Common myeloid progenitor, CD34-positive (primary cell): ENCODE data around the gene SEL1L3.

Experiments
- CTCF ChIA-PET: fragments of 350-600 bp; sonication (Branson Sonifier 250); formaldehyde crosslinking; loops from one replicate; lab custom pipeline; 2021; ENCODE audit warnings: antibody characterized with exemption; lab: Charles Lee
- POLR2A ChIA-PET: fragments of 350-600 bp; sonication (Branson Sonifier 250); formaldehyde crosslinking; loops from one replicate; lab custom pipeline; 2021; ENCODE audit warnings: antibody characterized with exemption; lab: Charles Lee
- DNase-seq, 3 donors: peaks; one replicate each; pipeline versions ENCODE4 v3.0.0 to v3.0.0-alpha.2; 2013
- H3K27ac ChIP-seq, 2 experiments: 1 replicate in 1 of 2; 2 replicates in 1 of 2; pipeline ENCODE4 v1.7.0; 2013; ENCODE audit warnings: inconsistent platforms in 2 of 2, low read length in 2 of 2, mild to moderate bottlenecking in 2 of 2, low read depth in 1 of 2, moderate library complexity in 1 of 2; ENCODE audit not compliant: severe bottlenecking in 2 of 2, insufficient read depth in 1 of 2, poor library complexity in 1 of 2
- H3K27me3 ChIP-seq, 5 experiments: replicated peaks in 2 of 5; 1 replicate in 3 of 5; 2 replicates in 2 of 5; pipeline versions ENCODE4 v1.6.1 to v1.7.0; 2013; ENCODE audit warnings: low read length in 4 of 5, mild to moderate bottlenecking in 2 of 5, moderate library complexity in 2 of 5, inconsistent platforms in 1 of 5; ENCODE audit not compliant: insufficient read depth in 5 of 5, control insufficient read depth in 4 of 5
- H3K36me3 ChIP-seq, 4 experiments: 1 replicate in 2 of 4; 2 replicates in 2 of 4; pipeline versions ENCODE4 v1.6.1 to v1.7.0; 2013; ENCODE audit warnings: low read length in 3 of 4, control low read depth in 1 of 4, mild to moderate bottlenecking in 1 of 4; ENCODE audit not compliant: control insufficient read depth in 4 of 4, insufficient read depth in 4 of 4
- H3K4me1 ChIP-seq, 4 experiments: 1 replicate in 3 of 4; 2 replicates in 1 of 4; pipeline versions ENCODE4 v1.6.1 to v1.7.1; 2013; ENCODE audit warnings: low read length in 3 of 4, mild to moderate bottlenecking in 3 of 4, control low read depth in 1 of 4, inconsistent platforms in 1 of 4, moderate library complexity in 1 of 4; ENCODE audit not compliant: control insufficient read depth in 4 of 4, insufficient read depth in 4 of 4; ENCODE audit errors: control extremely low read depth in 1 of 4
- H3K4me3 ChIP-seq, 7 experiments: 1 replicate in 4 of 7; 2 replicates in 3 of 7; pipeline versions ENCODE4 v1.5.1 to v1.7.0; 2013; ENCODE audit warnings: mild to moderate bottlenecking in 7 of 7, low read length in 6 of 7, moderate library complexity in 6 of 7, inconsistent platforms in 2 of 7, low read depth in 2 of 7, control low read depth in 1 of 7; ENCODE audit not compliant: insufficient read depth in 4 of 7, control insufficient read depth in 1 of 7; ENCODE audit errors: extremely low read depth in 1 of 7
- H3K9me3 ChIP-seq, 5 experiments: 1 replicate in 4 of 5; 2 replicates in 1 of 5; pipeline versions ENCODE4 v1.6.1 to v1.7.1; 2013; ENCODE audit warnings: low read length in 4 of 5, mild to moderate bottlenecking in 2 of 5, inconsistent platforms in 1 of 5, low read depth in 1 of 5, moderate library complexity in 1 of 5; ENCODE audit not compliant: control insufficient read depth in 4 of 5, insufficient read depth in 2 of 5; ENCODE audit errors: control extremely low read depth in 1 of 5
- WGBS: methylation state at CpG from one replicate; pipeline ENCODE4 v1.1.5; 2013; ENCODE audit not compliant: insufficient coverage; 5-methylcytosine and 5-hydroxymethylcytosine counted together

Gene SEL1L3

GRCh38 chr4:25835384-25835783 is 27.4 kb downstream of the SEL1L3 start:
- CTCF ChIA-PET, result interaction anchor here (1.5 to 1.6 kb wide), 2 partner anchors 19 to 29 kb away, joined by 3 read pairs; no protein-coding TSS in a partner anchor
- POLR2A ChIA-PET, result interaction anchor here (0.6 kb wide), 1 partner anchor 599 kb away, joined by 4 read pairs; no protein-coding TSS in a partner anchor

DNA sequence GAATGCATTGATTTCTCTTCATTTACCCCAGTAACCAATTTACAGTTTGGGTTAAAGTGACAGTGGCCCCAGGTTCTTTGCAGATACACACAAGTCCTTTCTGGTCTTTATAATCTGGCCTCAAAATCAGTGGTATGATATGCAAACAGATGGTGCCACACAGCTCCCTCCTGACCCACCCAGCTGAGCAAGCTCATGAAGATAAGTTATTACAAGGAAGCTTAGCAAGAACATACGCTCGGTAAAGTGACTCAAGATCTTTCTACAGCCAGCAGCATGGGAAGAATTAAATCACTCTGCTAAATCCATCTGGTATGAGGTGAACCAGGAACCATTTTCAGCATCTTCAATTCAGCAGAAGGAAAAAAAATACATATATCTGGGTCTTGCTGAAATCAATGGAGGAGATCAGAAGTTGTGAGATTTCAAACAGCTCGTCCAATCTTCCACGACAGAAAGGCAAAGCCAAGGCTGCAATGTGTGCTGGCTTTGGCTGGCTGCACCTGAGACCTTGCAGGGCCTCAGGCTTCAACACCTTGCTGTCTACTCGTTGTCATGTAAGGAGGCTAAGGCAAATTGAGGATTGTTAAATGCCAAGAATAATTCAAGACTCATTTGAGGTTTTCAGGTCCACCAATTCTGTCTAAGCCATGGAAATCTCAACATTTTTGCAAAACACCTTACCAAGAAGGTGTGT is 28.2 kb downstream of the SEL1L3 start:
- ChIA-PET POLR2A (interaction anchor here (0.6 kb wide), 1 partner anchor 600 kb away, joined by 4 read pairs; no protein-coding TSS in a partner anchor), CTCF (interaction anchor here (0.7 kb wide), 1 partner anchor 167 kb away, joined by 3 read pairs; no protein-coding TSS in a partner anchor)
- DNase-seq, result no peak
- no peaks in the 10 kb centered on the region for H3K4me1 ChIP-seq
- 89% methylated on average over 5 of the region's 5 CpGs for WGBS
- H3K27ac ChIP-seq, result no peak overlapping the region
- peaks cover 0 to 22% (median 7%) of the 10 kb centered on the region in 4 experiments for H3K36me3 ChIP-seq
- H3K9me3 ChIP-seq, result no peaks in the 10 kb centered on the region
- no peak overlapping the region for H3K4me3 ChIP-seq
- no peaks in the 10 kb centered on the region for H3K27me3 ChIP-seq

More at GRCh38 chr4:25835384-25835783, 27.4 kb downstream of the SEL1L3 start:
- no peaks in the 10 kb centered on the region for H3K27me3 ChIP-seq
- H3K36me3 ChIP-seq, result peaks cover 0 to 18% (median 7%) of the 10 kb centered on the region in 4 experiments
- DNase-seq, result no peak
- H3K4me1 ChIP-seq, result no peaks in the 10 kb centered on the region
- no peak overlapping the region for H3K27ac ChIP-seq
- H3K9me3 ChIP-seq, result no peaks in the 10 kb centered on the region
- H3K4me3 ChIP-seq, result no peak overlapping the region
- WGBS, result 100% methylated on average over 1 of the region's 1 CpG

GRCh38 chr4:25830548-25830947 is 32.2 kb downstream of the SEL1L3 start:
- 100% methylated on average over 4 of the region's 5 CpGs for WGBS
- Histone ChIP-seq H3K36me3 (peaks cover 0 to 31% (median 7%) of the 10 kb centered on the region in 4 experiments), H3K27ac (no peak overlapping the region), H3K9me3 (no peaks in the 10 kb centered on the region), H3K4me3 (no peak overlapping the region), H3K27me3 (no peaks in the 10 kb centered on the region), H3K4me1 (no peaks in the 10 kb centered on the region)
- DNase-seq, result no peak
- POLR2A ChIA-PET, result no interaction called here
- CTCF ChIA-PET, result no interaction called here

DNA sequence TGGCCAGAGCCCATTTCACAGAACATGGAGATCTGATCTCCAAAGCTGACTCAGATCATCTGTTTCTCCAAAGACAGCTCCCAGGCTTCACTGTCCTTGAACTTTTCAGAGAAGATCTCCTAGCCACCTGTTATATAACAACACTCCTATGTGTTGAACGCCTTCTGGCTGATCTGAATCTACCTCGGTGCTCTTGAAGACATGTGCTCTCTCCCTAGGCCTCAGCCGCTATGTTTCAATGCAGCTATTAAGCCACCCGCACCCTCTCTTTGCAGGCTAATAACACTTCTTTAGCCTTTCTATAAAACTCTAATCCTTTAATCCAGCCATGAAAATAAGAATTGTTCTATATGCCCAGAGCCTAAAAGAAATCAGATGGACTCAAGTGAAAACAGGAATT is 34.9 kb downstream of the SEL1L3 start:
- DNase-seq, result no peak
- Histone ChIP-seq H3K36me3 (peaks cover 0 to 31% (median 9%) of the 10 kb centered on the region in 4 experiments), H3K9me3 (no peaks in the 10 kb centered on the region), H3K27me3 (no peaks in the 10 kb centered on the region), H3K4me1 (no peaks in the 10 kb centered on the region), H3K4me3 (no peak overlapping the region), H3K27ac (no peak overlapping the region)
- POLR2A ChIA-PET, result no interaction called here
- CTCF ChIA-PET, result interaction anchor here (1.1 kb wide), 2 partner anchors 8 to 159 kb away, joined by 3 read pairs; no protein-coding TSS in a partner anchor
- 100% methylated on average over 4 of the region's 4 CpGs for WGBS

DNA sequence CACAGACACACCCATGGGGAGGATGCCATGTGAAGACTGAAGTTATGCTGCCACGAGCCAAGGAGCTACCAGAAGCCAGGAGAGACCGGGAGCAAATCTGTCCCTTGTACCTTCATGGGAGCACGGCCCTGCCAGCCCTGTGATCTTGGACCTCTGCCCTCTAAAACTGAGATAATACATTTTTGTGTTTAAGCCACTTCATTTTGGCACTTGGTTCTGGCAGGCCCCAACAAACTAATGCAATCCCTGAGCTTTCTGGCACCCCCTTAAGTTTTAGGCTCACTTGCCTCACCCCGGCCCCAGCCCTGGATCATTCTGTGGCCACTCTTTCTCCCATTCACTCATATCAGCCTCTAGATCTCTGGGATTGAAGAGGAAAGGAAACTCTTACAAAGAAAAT is 35.4 kb downstream of the SEL1L3 start:
- Histone ChIP-seq H3K9me3 (no peaks in the 10 kb centered on the region), H3K27ac (no peak overlapping the region), H3K36me3 (peaks cover 0 to 28% (median 5%) of the 10 kb centered on the region in 4 experiments), H3K4me3 (no peak overlapping the region), H3K4me1 (no peaks in the 10 kb centered on the region), H3K27me3 (no peaks in the 10 kb centered on the region)
- POLR2A ChIA-PET, result no interaction called here
- no peak for DNase-seq
- CTCF ChIA-PET, result interaction anchor here (1.1 kb wide), 2 partner anchors 8 to 160 kb away, joined by 3 read pairs; no protein-coding TSS in a partner anchor
- WGBS, result 96% methylated on average over 3 of the region's 4 CpGs

GRCh38 chr4:25826074-25826752 is 36.6 kb downstream of the SEL1L3 start:
- Histone ChIP-seq H3K4me3 (no peak overlapping the region), H3K27ac (no peak overlapping the region), H3K4me1 (no peaks in the 10 kb centered on the region), H3K27me3 (no peaks in the 10 kb centered on the region), H3K36me3 (peaks cover 2 to 24% (median 8%) of the 10 kb centered on the region in 4 experiments), H3K9me3 (no peaks in the 10 kb centered on the region)
- POLR2A ChIA-PET, result no interaction called here
- DNase-seq, result no peak
- CTCF ChIA-PET, result no interaction called here
- WGBS, result 100% methylated on average over 5 of the region's 10 CpGs

- Histone ChIP-seq H3K36me3 (peaks cover 2 to 38% (median 16%) of the 10 kb centered on the region in 4 experiments), H3K9me3 (no peaks in the 10 kb centered on the region), H3K4me3 (no peak overlapping the region), H3K27ac (no peak overlapping the region), H3K4me1 (no peaks in the 10 kb centered on the region), H3K27me3 (no peaks in the 10 kb centered on the region)
- POLR2A ChIA-PET, result no interaction called here
- 94% methylated on average over 7 of the region's 7 CpGs for WGBS
- CTCF ChIA-PET, result interaction anchor here (0.9 to 1.8 kb wide), 2 partner anchors 8 to 13 kb away, joined by 3 to 4 read pairs; no protein-coding TSS in a partner anchor
- DNase-seq, result no peak
Measured at GRCh38 chr4:25823632-25824031, 39.2 kb downstream of the SEL1L3 start.
